GM21367 (cell line): ENCODE results near the gene HTT.
A peak's percentile ranks its signal among the peaks of the same experiment; 100 is the strongest.

ENCODE experiments used
- ATAC-seq: cut with Tn5 transposase; IDR thresholded peaks from one replicate; pipeline ENCODE4 v1.9.1; 2021; ENCODE audit not compliant: unreplicated experiment

The HTT gene

DNA sequence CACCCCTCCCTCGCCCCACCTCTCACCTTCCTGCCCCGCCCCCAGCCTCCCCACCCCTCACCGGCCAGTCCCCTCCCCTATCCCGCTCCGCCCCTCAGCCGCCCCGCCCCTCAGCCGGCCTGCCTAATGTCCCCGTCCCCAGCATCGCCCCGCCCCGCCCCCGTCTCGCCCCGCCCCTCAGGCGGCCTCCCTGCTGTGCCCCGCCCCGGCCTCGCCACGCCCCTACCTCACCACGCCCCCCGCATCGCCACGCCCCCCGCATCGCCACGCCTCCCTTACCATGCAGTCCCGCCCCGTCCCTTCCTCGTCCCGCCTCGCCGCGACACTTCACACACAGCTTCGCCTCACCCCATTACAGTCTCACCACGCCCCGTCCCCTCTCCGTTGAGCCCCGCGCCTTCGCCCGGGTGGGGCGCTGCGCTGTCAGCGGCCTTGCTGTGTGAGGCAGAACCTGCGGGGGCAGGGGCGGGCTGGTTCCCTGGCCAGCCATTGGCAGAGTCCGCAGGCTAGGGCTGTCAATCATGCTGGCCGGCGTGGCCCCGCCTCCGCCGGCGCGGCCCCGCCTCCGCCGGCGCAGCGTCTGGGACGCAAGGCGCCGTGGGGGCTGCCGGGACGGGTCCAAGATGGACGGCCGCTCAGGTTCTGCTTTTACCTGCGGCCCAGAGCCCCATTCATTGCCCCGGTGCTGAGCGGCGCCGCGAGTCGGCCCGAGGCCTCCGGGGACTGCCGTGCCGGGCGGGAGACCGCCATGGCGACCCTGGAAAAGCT, at the start of gene HTT, which contains the start of gene HTT-AS:
HTT (plus strand) TSS at position 604 of the 768 bp plus-strand sequence; CDS start at position 749, 145 bp downstream.
HTT-AS (minus strand) TSS at position 461 of the 768 bp plus-strand sequence.
- ATAC-seq, result peak; percentile 68

- ATAC-seq, result no peak
Observed at GRCh38 chr4:3025881-3026280, 48.6 kb upstream of the HTT start.

DNA sequence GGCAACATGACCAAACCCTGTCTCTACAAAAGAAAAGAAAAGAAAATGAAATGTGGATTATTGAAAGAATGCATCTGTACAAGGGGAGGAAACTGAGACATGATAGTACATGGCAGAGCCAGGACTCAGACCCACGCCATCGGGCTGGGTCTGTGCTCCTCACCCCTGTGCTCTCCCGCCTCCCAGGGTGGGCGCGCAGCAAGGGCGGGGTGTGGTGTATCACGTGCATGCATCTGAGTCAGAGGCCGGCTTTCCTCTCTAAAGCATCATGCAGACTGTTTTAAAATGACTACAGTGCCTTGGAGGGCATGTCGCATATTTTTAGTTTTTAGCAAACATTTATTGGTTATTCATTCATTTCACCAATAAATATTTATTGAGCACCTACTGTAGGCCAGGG, 47.9 kb upstream of the HTT start:
- ATAC-seq, result no peak

DNA sequence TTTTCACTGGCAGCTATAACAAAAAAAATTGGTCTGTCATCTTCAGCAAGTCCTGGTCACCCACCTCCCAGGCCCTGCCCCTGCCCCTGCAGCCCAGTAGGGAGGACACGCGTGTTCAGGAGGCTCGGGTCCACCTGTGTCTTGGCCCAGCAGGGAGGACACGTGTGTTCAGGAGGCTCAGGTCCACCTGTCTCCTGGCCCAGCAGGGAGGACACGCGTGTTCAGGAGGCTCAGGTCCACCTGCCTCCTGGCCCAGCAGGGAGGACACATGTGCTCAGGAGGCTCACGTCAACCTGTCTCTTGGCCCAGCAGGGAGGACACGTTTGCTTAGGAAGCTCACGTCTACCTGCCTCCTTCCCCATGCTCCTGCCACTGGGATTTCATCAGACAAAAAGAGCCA, 45.0 kb upstream of the HTT start:
- ATAC-seq, result no peak

DNA sequence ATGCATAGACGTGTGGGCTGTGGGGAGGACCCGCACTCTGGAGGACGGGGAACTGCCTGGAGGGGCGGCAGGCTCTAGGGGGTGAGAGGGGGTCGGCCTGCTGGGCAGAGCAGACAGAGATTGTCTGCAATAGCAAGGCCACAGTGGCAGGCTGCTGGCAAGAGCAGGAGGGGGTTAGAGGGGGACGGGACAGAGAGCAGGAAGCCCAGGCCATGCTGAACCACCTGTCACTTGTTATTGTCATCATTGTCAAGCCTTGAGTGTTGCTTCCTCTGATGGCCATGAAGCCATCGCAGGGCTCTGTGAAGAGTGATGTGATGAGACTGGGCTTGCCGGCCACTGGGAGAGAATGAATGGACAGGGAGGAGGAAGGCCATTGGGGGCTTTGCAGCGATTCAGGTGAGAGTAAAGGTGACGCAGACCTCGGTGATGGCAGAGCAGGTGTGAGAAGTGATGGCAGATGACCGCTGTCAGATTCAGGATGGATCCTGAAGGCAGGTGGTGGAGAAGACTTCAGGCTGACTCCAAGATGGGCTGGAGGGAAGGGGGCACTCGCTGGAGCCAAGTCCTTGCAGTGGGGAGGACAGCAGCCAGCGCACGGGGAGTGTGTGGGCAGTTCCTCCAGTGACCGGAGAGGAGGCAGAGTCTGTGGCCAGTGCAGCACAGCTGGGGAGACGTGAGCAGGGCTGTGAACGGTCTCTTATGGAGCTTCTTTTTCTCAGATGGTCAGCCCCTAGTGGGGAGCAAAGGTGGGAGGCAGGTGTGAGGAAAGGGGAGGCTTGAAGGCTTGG, 43.7 kb upstream of the HTT start:
- no peak for ATAC-seq

- no peak for ATAC-seq
Observed at GRCh38 chr4:3031357-3032082, 43.0 kb upstream of the HTT start.

DNA sequence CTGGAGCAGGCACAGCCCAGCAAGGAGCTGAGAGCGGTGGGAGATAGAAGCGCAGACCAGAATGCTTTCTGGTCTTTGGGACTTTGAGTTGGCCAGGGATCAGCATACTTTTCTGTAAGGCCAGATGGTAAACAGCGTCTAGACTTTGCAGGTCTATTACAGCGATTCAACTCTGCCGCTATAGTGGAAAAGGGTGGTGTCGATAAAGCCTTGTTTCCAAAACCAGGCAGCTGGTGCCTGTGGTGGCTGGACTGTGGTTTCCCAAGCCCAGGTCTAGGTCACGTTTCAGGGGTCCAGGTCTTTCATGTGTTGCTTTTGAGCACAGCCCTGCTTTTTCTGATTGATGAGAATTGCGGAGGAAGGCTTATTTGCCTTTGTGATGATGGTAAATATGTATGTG, 40.2 kb upstream of the HTT start:
- no peak for ATAC-seq

GRCh38 chr4:3035249-3035648, 39.2 kb upstream of the HTT start:
- ATAC-seq, result no peak

DNA sequence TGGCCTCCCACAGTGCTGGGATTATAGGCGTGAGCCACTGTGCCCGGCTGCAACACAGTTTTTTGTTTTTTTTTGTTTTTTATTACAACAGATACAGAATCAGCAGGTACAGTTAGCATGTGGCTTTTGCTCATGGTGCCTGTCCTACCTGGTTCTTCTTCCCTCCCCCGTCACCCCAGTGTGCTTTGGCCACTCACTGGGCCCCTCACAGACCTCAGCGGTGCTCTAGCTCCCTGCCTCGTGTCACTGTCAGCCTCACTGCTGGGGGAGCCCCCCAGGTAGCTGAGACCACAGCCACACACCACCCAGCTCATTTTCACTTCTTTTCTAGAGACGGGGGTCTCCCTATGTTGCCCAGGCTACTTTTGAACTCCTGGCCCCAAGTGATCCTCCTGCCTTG, 38.8 kb upstream of the HTT start:
- ATAC-seq, result no peak

DNA sequence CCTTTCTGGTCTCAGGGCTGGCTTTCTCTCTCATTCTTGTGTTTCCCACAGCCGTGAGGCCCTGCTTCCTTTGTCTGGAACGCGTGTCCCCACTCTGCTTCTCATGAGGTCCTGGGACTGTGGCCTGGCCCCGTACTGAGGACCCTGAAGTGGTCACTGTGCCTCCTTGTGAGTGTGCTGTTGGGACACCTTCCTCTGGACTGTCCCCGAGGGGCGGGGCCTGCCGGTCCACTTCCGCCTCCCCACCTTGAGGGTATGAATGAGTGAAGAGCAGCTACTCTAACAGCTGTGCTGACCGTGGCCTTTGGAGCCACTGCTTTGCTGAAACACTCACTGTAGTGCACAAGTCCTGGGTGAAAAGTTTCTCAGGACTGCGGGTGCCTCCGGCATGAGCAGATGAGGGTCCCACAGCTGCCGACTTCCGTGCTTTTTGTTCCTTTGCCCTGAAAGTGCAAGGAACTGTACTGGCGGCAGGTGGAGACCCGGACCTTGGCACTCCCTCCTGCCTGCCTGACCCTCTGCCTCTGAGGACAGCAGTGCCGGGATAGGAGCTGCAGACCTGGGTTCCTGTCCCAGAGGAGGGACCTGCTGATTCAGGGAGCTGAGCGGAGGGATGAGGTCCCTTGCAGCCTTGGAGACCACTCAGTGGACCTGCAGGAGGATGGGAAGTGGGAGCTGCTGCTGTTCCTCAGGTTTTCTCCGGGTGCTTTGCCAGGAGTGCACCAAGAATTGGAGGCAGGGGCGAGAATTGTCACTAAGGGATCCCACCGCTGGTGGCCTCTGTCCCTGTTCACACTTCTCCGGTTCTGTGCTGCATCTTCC, 38.1 kb upstream of the HTT start:
- no peak for ATAC-seq

- ATAC-seq, result no peak
Observed at GRCh38 chr4:3037957-3038461, 36.5 kb upstream of the HTT start.

- no peak for ATAC-seq
Observed at GRCh38 chr4:3039706-3040366, 34.6 kb upstream of the HTT start.

GRCh38 chr4:3040452-3041191, 33.9 kb upstream of the HTT start:
- no peak for ATAC-seq

GRCh38 chr4:3041192-3042142, 33.0 kb upstream of the HTT start:
- no peak for ATAC-seq

- ATAC-seq, result no peak
Observed at GRCh38 chr4:3042226-3042625, 32.3 kb upstream of the HTT start.

DNA sequence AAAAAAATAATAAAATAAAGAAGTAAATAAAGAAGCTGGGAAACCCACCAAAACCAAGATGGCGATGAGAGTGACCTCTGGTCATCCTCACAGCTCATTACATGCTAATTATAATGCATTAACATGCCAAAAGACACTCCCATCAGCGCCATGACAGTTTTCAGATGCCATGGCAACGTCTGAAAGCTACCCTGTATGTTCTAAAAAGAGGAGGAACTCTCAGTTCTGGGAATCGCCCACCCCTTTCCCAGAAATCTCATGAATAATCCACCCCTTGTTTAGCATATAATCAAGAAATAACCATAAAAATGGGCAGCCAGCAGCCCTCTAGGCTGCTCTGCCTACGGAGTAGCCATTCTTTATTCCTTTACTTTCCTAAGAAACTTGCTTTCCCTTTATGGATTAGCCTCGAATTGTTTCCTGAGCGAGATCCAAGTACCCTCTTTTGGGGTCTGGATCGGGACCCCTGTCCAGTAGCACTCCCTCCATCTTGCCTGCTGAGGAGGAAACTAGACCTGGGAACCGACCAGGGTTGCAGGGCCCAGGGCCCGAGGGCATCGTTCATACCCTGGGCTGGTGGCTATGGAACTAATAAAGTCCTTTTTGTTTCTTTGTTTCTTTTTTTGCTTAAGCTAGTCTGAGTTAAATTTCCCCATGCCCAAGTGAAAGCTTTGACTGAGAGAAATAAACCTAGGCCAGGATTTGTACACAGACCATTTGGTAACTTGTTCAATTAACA, 31.0 kb upstream of the HTT start:
- ATAC-seq, result no peak
